ENCODE data around the gene ANKHD1. TPM values are rescaled to one million over a fixed set of nuclear protein-coding genes. Genes with fewer than 3 reads are reported as not detected.

Gene ANKHD1
- total and polyA plus RNA-seq, 2 of the 8 experiments (the other 6 are each of a cell fraction or from before 2014, with no cell fraction given): 69.9 to 108 TPM

- H3K4me2 ChIP-seq (ENCODE audit: insufficient read depth in 1 of 2, low read depth in 2 of 2, low read length in 2 of 2): no peak overlapping the region
Measured at GRCh38 chr5:140383300-140383699, 18.3 kb upstream of the ANKHD1 start.

More at GRCh38 chr5:140383300-140383699, 18.3 kb upstream of the ANKHD1 start:
- Histone ChIP-seq H2AK5ac (ENCODE audit: low read depth, low read length) (no peak overlapping the region), H3K27me3 (replicated peaks in 1 of 4; ENCODE audit: control insufficient read depth in 3 of 4, extremely low read depth in 1 of 4, insufficient read depth in 3 of 4, low read length in 3 of 4) (no peaks in the 10 kb centered on the region), H2BK15ac (ENCODE audit: low read length) (no peak overlapping the region), H2BK12ac (ENCODE audit: low read depth, low read length) (no peak overlapping the region), H3K18ac (ENCODE audit: extremely low read depth, low read length) (no peak overlapping the region), H3K14ac (ENCODE audit: insufficient read length) (no peak overlapping the region), H3K4ac (replicated peaks; ENCODE audit: insufficient read length, low read depth, low read length) (no peak overlapping the region), H3K79me1 (ENCODE audit: low read depth, low read length) (no peaks in the 10 kb centered on the region), H3K9me3 (ENCODE audit: insufficient read depth in 2 of 2, low read depth in 1 of 2, low read length in 1 of 2) (no peaks in the 10 kb centered on the region), H3K23ac (ENCODE audit: insufficient read length) (no peak overlapping the region), H2AFZ (ENCODE audit: low read length) (no peak overlapping the region), H3K4me3 (ENCODE audit: extremely low read depth in 1 of 4, insufficient read depth in 2 of 4, low read depth in 3 of 4, low read length in 4 of 4) (no peak overlapping the region), H3K4me1 (replicated peaks in 1 of 4; ENCODE audit: control insufficient read depth in 3 of 4, insufficient read depth in 4 of 4, low read length in 3 of 4) (no peaks in the 10 kb centered on the region), H2BK120ac (replicated peaks; ENCODE audit: low read depth, low read length) (no peak overlapping the region), H2BK5ac (ENCODE audit: low read depth, low read length) (no peak overlapping the region), H3K36me3 (ENCODE audit: control insufficient read depth in 2 of 4, insufficient read depth in 4 of 4, low read length in 3 of 4) (no peaks in the 10 kb centered on the region), H3K9ac (replicated peaks in 1 of 4; ENCODE audit: extremely low read depth in 1 of 4, low read depth in 3 of 4, low read length in 3 of 4) (no peak overlapping the region), H4K91ac (replicated peaks; ENCODE audit: insufficient read length, low read length) (no peak overlapping the region), H4K5ac (ENCODE audit: insufficient read length, low read depth, low read length) (no peak overlapping the region), H3K56ac (replicated peaks; ENCODE audit: insufficient read length, low read depth, low read length) (no peak overlapping the region), H4K8ac (ENCODE audit: extremely low read depth, insufficient read depth, low read length) (no peak overlapping the region), H3K27ac (ENCODE audit: low read depth, low read length) (no peak overlapping the region), H3K23me2 (ENCODE audit: low read depth, low read length) (no peaks in the 10 kb centered on the region), H4K20me1 (replicated peaks in 1 of 2; ENCODE audit: control insufficient read depth in 1 of 2, insufficient read depth in 2 of 2, low read length in 2 of 2) (no peaks in the 10 kb centered on the region), H3K79me2 (ENCODE audit: control insufficient read depth in 1 of 2, insufficient read depth in 2 of 2, low read length in 2 of 2) (no peaks in the 10 kb centered on the region), H2BK20ac (ENCODE audit: low read length) (no peak overlapping the region)
- no peak for FAIRE-seq
- DNase-seq (ENCODE audit: low read depth in 1 of 2, low spot score in 2 of 2): no peak
- POLR2A ChIA-PET (ENCODE audit: partially characterized antibody): no interaction called here
- CTCF ChIA-PET (ENCODE audit: partially characterized antibody): interaction anchor here (1.8 to 1.9 kb wide), 2 partner anchors 10 to 20 kb away, joined by 4 to 12 read pairs; no protein-coding TSS in a partner anchor
- no peak for TF ChIP-seq BACH1 (IDR thresholded peaks at IDR 0.05; ENCODE audit: low read length)
- no peak for TF ChIP-seq BRCA1 (IDR thresholded peaks at IDR 0.05; ENCODE audit: low read depth, low read length)
- TF ChIP-seq MAX (IDR thresholded peaks at IDR 0.05): no peak
- TF ChIP-seq MAFK (IDR thresholded peaks at IDR 0.05; ENCODE audit: low read depth, low read length): no peak
- no peak for TF ChIP-seq GABPA (IDR thresholded peaks at IDR 0.05; ENCODE audit: borderline replicate concordance, insufficient read depth, low read length)
- TF ChIP-seq USF2 (IDR thresholded peaks at IDR 0.05; ENCODE audit: low read length): no peak
- no peak for TF ChIP-seq CREB1 (IDR thresholded peaks at IDR 0.05)
- no peak for TF ChIP-seq CBX8 (IDR thresholded peaks at IDR 0.05; ENCODE audit: borderline replicate concordance, low read depth, low read length)
- no peak for TF ChIP-seq KDM4A (IDR thresholded peaks at IDR 0.05; ENCODE audit: low read depth, low read length, severe bottlenecking)
- no peak for TF ChIP-seq GTF2F1 (IDR thresholded peaks at IDR 0.05; ENCODE audit: borderline replicate concordance, low read depth, low read length)
- TF ChIP-seq E2F6 (IDR thresholded peaks at IDR 0.05): no peak
- no peak for TF ChIP-seq CBX5 (IDR thresholded peaks at IDR 0.05; ENCODE audit: low read depth, low read length)
- 83% methylated on average over 2 of the region's 2 CpGs; no CpG with 5 or more reads in 1 of the 2 experiments for whole genome bisulfite sequencing, 2 experiments (ENCODE audit: extremely low coverage in 1 of 2, insufficient coverage in 1 of 2, insufficient read length in 1 of 2, insufficient replicate concordance in 2 of 2, low coverage in 1 of 2, low lambda C conversion rate in 2 of 2, missing lambda C conversion rate in 1 of 2)

All from H1 (cell line).